Endothelial cell of umbilical vein (primary cell): ENCODE data around the gene EPHA10. TPM values are rescaled to one million over a fixed set of nuclear protein-coding genes. Genes with fewer than 3 reads are reported as not detected.

Experiments used
- BruUV-seq: library from RNA; stranded (reverse); fragments of 400-500 nt; replicated peaks from 2 replicates; lab custom pipeline; 2021; lab: Mats Ljungman, UMichigan
- CTCF ChIA-PET: fragments of 300-600, 350-600 bp; sonication (Branson Sonifier 250); formaldehyde crosslinking; loops from one replicate; lab custom pipeline; 2021; ENCODE audit warnings: antibody characterized with exemption, inconsistent platforms; lab: Charles Lee
- POLR2A ChIA-PET: fragments of 300-600, 350-600 bp; sonication (Branson Sonifier 250); formaldehyde crosslinking; loops from one replicate; lab custom pipeline; 2021; ENCODE audit warnings: antibody characterized with exemption, inconsistent platforms; lab: Charles Lee
- DNase-seq: peaks from one replicate; pipeline ENCODE4 v3.0.0-alpha.2; 2011; ENCODE audit warnings: low read depth, low spot score
- FAIRE-seq: peaks from 2 replicates; lab custom pipeline; 2011; peaks lifted over from hg19 to GRCh38; lab: Jason Lieb, UNC
- H2AFZ ChIP-seq: 2 replicates; pipeline ENCODE4 v1.6.0; 2012; ENCODE audit warnings: low read depth, low read length, control low read depth, inconsistent platforms
- H3K27ac ChIP-seq: 2 replicates; pipeline ENCODE4 v1.5.1; 2011; ENCODE audit warnings: low read depth, mild to moderate bottlenecking, control low read depth, low read length, moderate library complexity; ENCODE audit not compliant: insufficient read depth
- H3K27me3 ChIP-seq, 2 experiments: 2 replicates each; pipeline versions ENCODE4 v1.6.0 to v1.6.1; 2011; ENCODE audit warnings: low read length in 2 of 2, mixed read lengths in 1 of 2; ENCODE audit not compliant: control insufficient read depth in 2 of 2, insufficient read depth in 2 of 2
- H3K36me3 ChIP-seq, 2 experiments: 2 replicates in 1 of 2; 3 replicates in 1 of 2; pipeline ENCODE4 v1.5.1; 2011; ENCODE audit warnings: low read length in 2 of 2, mild to moderate bottlenecking in 1 of 2, moderate library complexity in 1 of 2; ENCODE audit not compliant: control insufficient read depth in 2 of 2, insufficient read depth in 2 of 2; ENCODE audit errors: extremely low read depth in 1 of 2
- H3K4me1 ChIP-seq: 3 replicates; pipeline ENCODE4 v1.5.1; 2011; ENCODE audit warnings: mild to moderate bottlenecking, low read length; ENCODE audit not compliant: control insufficient read depth, insufficient read depth; ENCODE audit errors: extremely low read depth
- H3K4me2 ChIP-seq: 2 replicates; pipeline ENCODE4 v1.6.1; 2011; ENCODE audit warnings: low read length, control low read depth, mixed read lengths; ENCODE audit not compliant: insufficient read depth
- H3K4me3 ChIP-seq, 3 experiments: fragments of 200-600 bp in 1 of 3; sonication (generic), shearing (Covaris generic) in 1 of 3; replicated peaks in 1 of 3; 2 replicates each; pipeline ENCODE4 v1.5.1; 2011 to 2016; ENCODE audit warnings: control low read depth in 3 of 3, low read length in 3 of 3, mild to moderate bottlenecking in 2 of 3, inconsistent platforms in 1 of 3, low read depth in 1 of 3, moderate library complexity in 1 of 3; ENCODE audit not compliant: insufficient read depth in 1 of 3
- H3K79me2 ChIP-seq: 2 replicates; pipeline ENCODE4 v1.6.0; 2012; ENCODE audit warnings: low read length, inconsistent platforms; ENCODE audit not compliant: control insufficient read depth, insufficient read depth
- H3K9ac ChIP-seq: replicated peaks from 2 replicates; pipeline ENCODE3; 2011; ENCODE audit warnings: low read length, control low read depth; ENCODE audit not compliant: insufficient read depth; ENCODE audit errors: extremely low read depth
- H3K9me1 ChIP-seq: replicated peaks from 3 replicates; pipeline ENCODE4 v1.6.0; 2011; ENCODE audit warnings: mild to moderate bottlenecking, low read length; ENCODE audit not compliant: control insufficient read depth, insufficient read depth; ENCODE audit errors: extremely low read depth
- H3K9me3 ChIP-seq: replicated peaks from 2 replicates; pipeline ENCODE4 v1.5.1; 2012; ENCODE audit warnings: low read length, inconsistent platforms; ENCODE audit not compliant: control insufficient read depth, insufficient read depth
- H4K20me1 ChIP-seq: replicated peaks from 2 replicates; pipeline ENCODE3; 2011; ENCODE audit warnings: mild to moderate bottlenecking, low read length; ENCODE audit not compliant: control insufficient read depth, insufficient read depth; ENCODE audit errors: extremely low read depth
- EZH2 ChIP-seq: IDR thresholded peaks from 2 replicates; pipeline ENCODE4 v1.6.1; 2012; ENCODE audit warnings: borderline replicate concordance, low read depth, mild to moderate bottlenecking, moderate library complexity, low read length, inconsistent platforms; ENCODE audit not compliant: severe bottlenecking
- FOS ChIP-seq: IDR thresholded peaks from 2 replicates; pipeline ENCODE4 v1.6.1; 2011; ENCODE audit warnings: mild to moderate bottlenecking, low read length, moderate library complexity, borderline replicate concordance; ENCODE audit not compliant: insufficient read depth
- GATA2 ChIP-seq: IDR thresholded peaks from 2 replicates; pipeline ENCODE4 v1.7.0; 2011; ENCODE audit warnings: low read depth, mild to moderate bottlenecking, moderate library complexity, mixed read lengths, low read length; ENCODE audit not compliant: insufficient read length, insufficient read depth
- JUN ChIP-seq: IDR thresholded peaks from 2 replicates; pipeline ENCODE4 v1.6.1; 2011; ENCODE audit warnings: borderline replicate concordance, low read depth; ENCODE audit not compliant: insufficient read length, insufficient read depth
- MAX ChIP-seq: IDR thresholded peaks from 2 replicates; pipeline ENCODE4 v1.6.1; 2011; ENCODE audit not compliant: insufficient read depth, insufficient read length
- MYC ChIP-seq: IDR thresholded peaks from one replicate; pipeline ENCODE4 v1.6.1; 2011; ENCODE audit warnings: mild to moderate bottlenecking, low read depth, low read length
- POLR2A ChIP-seq: IDR thresholded peaks from 2 replicates; pipeline ENCODE4 v1.6.1; 2012; ENCODE audit warnings: low read depth, mild to moderate bottlenecking, control low read depth, low read length
- POLR2AphosphoS5 ChIP-seq: IDR thresholded peaks from 2 replicates; pipeline ENCODE4 v1.6.1; 2012; ENCODE audit warnings: low read depth, mild to moderate bottlenecking, control low read depth, low read length, moderate library complexity; ENCODE audit not compliant: insufficient read depth
- dilution Hi-C: fragments of 300-500 bp; cut with MboI; formaldehyde crosslinking; loops from one replicate; pipeline ENCODE4 v1.15.0; 2019; ENCODE audit warnings: low sequenced_read_pairs; ENCODE audit not compliant: extremely low pct_ligation_motif_present
- intact Hi-C: fragments of 100-400 bp; cut with micrococcal nuclease; formaldehyde crosslinking; loops from one replicate; pipeline ENCODE4 v1.10.0; 2022
- polyA plus RNA-seq, 4 experiments: library from polyadenylated mRNA; depleted of rRNA in 3 of 4; stranded (reverse) in 3 of 4; unstranded in 1 of 4; fragments of >200 nt; gene quantifications; 2 replicates each; pipeline versions ENCODE4 v1.2.1 to v1.2.3, GENCODE V29; 2011 to 2012; ENCODE audit warnings: missing spikeins in 1 of 4
- total RNA-seq: library from RNA; stranded (reverse); gene quantifications from 2 replicates; pipeline ENCODE4 v1.2.3, GENCODE V29; 2021
- TF ChIP-seq, protein P1 (sequence below), 2 donors: IDR thresholded peaks; 1 replicate in 1 of 2; 2 replicates in 1 of 2; pipeline ENCODE4 v1.5.1; 2011; ENCODE audit warnings: low read length in 2 of 2, mild to moderate bottlenecking in 2 of 2, moderate library complexity in 2 of 2, control low read depth in 1 of 2, inconsistent platforms in 1 of 2, low read depth in 1 of 2; ENCODE audit not compliant: insufficient read depth in 1 of 2; ENCODE audit errors: extremely low read depth in 1 of 2

Gene EPHA10
- total and polyA plus RNA-seq, 2 donors (not counting 3 experiments of a cell fraction or from before 2014, with no cell fraction given), result not detected

GRCh38 chr1:37677143-37677439 lies 87.8 kb downstream of the EPHA10 start:
- FAIRE-seq, result no peak
- BruUV-seq, result no TSS peak
- no peak for DNase-seq
- no peak overlapping the region for H3K27ac ChIP-seq
- no peaks in the 10 kb centered on the region for H3K4me1 ChIP-seq
- H3K79me2 ChIP-seq, result no peaks in the 10 kb centered on the region
- no peak overlapping the region for H2AFZ ChIP-seq
- H3K4me3 ChIP-seq, result no peak overlapping the region
- H4K20me1 ChIP-seq, result no peaks in the 10 kb centered on the region
- ChIA-PET CTCF (no interaction called here), POLR2A (no interaction called here)
- TF ChIP-seq GATA2 (no peak), MYC (no peak), MAX (no peak), JUN (no peak), POLR2A (no peak), EZH2 (no peak), POLR2AphosphoS5 (no peak), FOS (no peak)
- TF ChIP-seq, protein P1, sequence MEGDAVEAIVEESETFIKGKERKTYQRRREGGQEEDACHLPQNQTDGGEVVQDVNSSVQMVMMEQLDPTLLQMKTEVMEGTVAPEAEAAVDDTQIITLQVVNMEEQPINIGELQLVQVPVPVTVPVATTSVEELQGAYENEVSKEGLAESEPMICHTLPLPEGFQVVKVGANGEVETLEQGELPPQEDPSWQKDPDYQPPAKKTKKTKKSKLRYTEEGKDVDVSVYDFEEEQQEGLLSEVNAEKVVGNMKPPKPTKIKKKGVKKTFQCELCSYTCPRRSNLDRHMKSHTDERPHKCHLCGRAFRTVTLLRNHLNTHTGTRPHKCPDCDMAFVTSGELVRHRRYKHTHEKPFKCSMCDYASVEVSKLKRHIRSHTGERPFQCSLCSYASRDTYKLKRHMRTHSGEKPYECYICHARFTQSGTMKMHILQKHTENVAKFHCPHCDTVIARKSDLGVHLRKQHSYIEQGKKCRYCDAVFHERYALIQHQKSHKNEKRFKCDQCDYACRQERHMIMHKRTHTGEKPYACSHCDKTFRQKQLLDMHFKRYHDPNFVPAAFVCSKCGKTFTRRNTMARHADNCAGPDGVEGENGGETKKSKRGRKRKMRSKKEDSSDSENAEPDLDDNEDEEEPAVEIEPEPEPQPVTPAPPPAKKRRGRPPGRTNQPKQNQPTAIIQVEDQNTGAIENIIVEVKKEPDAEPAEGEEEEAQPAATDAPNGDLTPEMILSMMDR (IDR thresholded peaks at IDR 0.05; ENCODE audit: extremely low read depth in 1 of 2, insufficient read depth in 1 of 2, low read depth in 1 of 2, low read length in 2 of 2), result no peak
- intact Hi-C loops (no loop called here), dilution Hi-C loops (no loop called here)
- H3K9ac ChIP-seq, result no peak overlapping the region
- H3K4me2 ChIP-seq, result no peak overlapping the region
- H3K9me1 ChIP-seq, result no peaks in the 10 kb centered on the region
- H3K36me3 ChIP-seq, result peaks cover 0 to 2% of the 10 kb centered on the region in 2 experiments
- peaks cover 4 to 6% of the 10 kb centered on the region in 2 experiments for H3K27me3 ChIP-seq
- H3K9me3 ChIP-seq, result no peaks in the 10 kb centered on the region
